GM18505 (cell line): ENCODE measurements around the gene SLF2.
"Not testable (repeated sequence)": the region's sequence is repeated elsewhere in the genome, so short reads cannot be mapped to it uniquely, and the experiment has no call there.

Source experiments
- ATAC-seq: cut with Tn5 transposase; IDR thresholded peaks from one replicate; pipeline ENCODE4 v1.9.1; 2021; ENCODE audit not compliant: unreplicated experiment
- POLR2A ChIP-seq: IDR thresholded peaks from 4 replicates; pipeline ENCODE4 v1.6.1; 2011; ENCODE audit warnings: borderline replicate concordance; ENCODE audit not compliant: insufficient read depth, insufficient read length; ENCODE audit errors: extremely low read depth

Gene SLF2

GRCh38 chr10:100968062-100968736 lies 55.4 kb downstream of the SLF2 start:
- no peak for TF ChIP-seq POLR2A
- no peak for ATAC-seq

- TF ChIP-seq POLR2A, result no peak
- ATAC-seq, result no peak
Measured at GRCh38 chr10:100968863-100969186, 56.1 kb downstream of the SLF2 start.

- no peak for ATAC-seq
- TF ChIP-seq POLR2A, result no peak
Measured at GRCh38 chr10:100969187-100970075, 56.7 kb downstream of the SLF2 start, which contains the start of gene SEMA4G. Gene SEMA4G, plus strand, starts transcription at chr10:100969504. Its CDS starts 3,409 bp downstream, at chr10:100972913.

GRCh38 chr10:100970076-100970913 lies 57.5 kb downstream of the SLF2 start:
- ATAC-seq, result no peak
- no peak for TF ChIP-seq POLR2A

GRCh38 chr10:100970914-100971811 lies 58.4 kb downstream of the SLF2 start:
- no peak for TF ChIP-seq POLR2A
- no peak for ATAC-seq

GRCh38 chr10:100972115-100972903 lies 59.5 kb downstream of the SLF2 start:
- ATAC-seq, result no peak
- no peak for TF ChIP-seq POLR2A

- TF ChIP-seq POLR2A, result no peak
- ATAC-seq, result no peak
Measured at GRCh38 chr10:100972904-100973535, 60.3 kb downstream of the SLF2 start.

- ATAC-seq, result not testable (repeated sequence)
Measured at GRCh38 chr10:100975397-100975796, 62.6 kb downstream of the SLF2 start.

GRCh38 chr10:100976906-100977305 lies 64.1 kb downstream of the SLF2 start:
- no peak for TF ChIP-seq POLR2A
- ATAC-seq, result no peak

- TF ChIP-seq POLR2A, result no peak
- no peak for ATAC-seq
Measured at GRCh38 chr10:100977436-100977835, 64.7 kb downstream of the SLF2 start.

- no peak for ATAC-seq
- no peak for TF ChIP-seq POLR2A
Measured at GRCh38 chr10:100978121-100978900, 65.5 kb downstream of the SLF2 start.

- ATAC-seq, result no peak
Measured at GRCh38 chr10:100978901-100979195, 66.1 kb downstream of the SLF2 start.

More at GRCh38 chr10:100978901-100979195, 66.1 kb downstream of the SLF2 start:
- no peak for TF ChIP-seq POLR2A
